ENCODE data around the gene RNU1-2. TPM values are rescaled to one million over a fixed set of nuclear protein-coding genes. Genes with fewer than 3 reads are reported as not detected.
"Not testable (repeated sequence)": the region's sequence is repeated elsewhere in the genome, so short reads cannot be mapped to it uniquely, and the experiment has no call there.

RNU1-2 gene
- under 0.01 TPM in 2 replicates for total RNA-seq (2014; rRNA removed; shearing (Covaris generic))

GRCh38 chr1:16895598-16896315, at the start of gene RNU1-2:
RNU1-2 (plus strand) TSS chr1:16895980.
- peak; percentile 97 for DNase-seq (ENCODE audit: low spot score)

DNA sequence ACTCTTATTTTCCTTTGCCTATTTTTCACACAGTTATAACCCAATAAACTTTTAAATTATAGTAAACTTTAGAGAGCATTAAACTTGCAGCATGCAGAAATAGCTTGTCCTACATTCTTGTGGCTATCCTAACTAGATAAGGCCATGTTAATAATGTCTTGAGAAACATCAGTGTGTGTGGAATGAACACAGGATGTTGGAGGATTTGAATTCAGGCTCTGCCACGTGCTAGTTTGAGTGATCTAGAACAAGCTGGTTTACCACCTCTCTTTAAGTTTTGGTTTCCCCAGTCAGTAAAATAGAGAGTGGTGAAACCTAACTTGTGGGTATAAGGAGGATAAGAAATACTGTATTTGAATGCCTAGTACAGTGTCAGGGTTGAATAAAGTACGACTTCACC, 39.6 kb upstream of the RNU1-2 start:
- DNase-seq (ENCODE audit: low spot score) = not testable (repeated sequence)

- DNase-seq (ENCODE audit: low spot score) = not testable (repeated sequence)
Measured at GRCh38 chr1:16859167-16860041, 36.4 kb upstream of the RNU1-2 start.

DNA sequence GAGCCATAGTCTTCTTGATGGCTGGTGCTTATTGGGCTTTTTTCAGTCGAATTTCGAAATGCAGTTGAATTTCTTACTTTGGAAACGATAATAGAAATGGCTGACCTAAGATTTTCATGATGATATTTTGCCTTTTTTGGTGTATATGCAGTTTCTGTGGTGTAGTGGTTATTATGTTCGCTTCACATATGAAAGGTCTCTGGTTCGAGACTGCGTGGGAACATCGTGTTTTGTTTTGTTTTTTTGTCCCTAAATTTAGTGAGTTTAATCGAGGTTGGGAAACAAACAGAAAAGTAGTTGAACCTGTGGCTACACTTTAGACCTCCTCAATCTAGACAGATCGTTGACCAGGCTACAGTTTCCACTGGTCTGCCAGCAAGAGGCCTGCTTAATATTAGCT, 35.7 kb upstream of the RNU1-2 start:
- not testable (repeated sequence) for DNase-seq (ENCODE audit: low spot score)

DNA sequence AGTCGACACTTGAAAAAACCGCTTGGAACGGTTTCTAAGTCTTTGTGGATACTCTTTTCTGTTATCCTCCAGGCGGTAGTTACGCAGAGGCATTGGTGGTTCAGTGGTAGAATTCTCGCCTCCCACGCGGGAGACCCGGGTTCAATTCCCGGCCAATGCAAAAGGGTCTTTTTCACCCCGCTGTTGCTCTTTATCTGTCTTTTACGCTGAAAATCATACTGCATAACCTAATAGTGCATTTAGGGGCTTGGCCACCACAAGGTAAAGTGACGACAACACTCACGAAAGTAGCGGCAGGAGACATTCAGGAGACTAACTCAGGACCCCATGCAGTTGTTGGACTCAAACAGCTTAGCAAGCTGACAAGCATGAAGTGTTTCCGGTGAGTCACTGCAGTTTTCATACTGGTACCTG, 33.9 kb upstream of the RNU1-2 start:
- peak; percentile 55 for DNase-seq (ENCODE audit: low spot score)

- DNase-seq (ENCODE audit: low spot score) = not testable (repeated sequence)
Measured at GRCh38 chr1:16862415-16862814, 33.4 kb upstream of the RNU1-2 start.

GRCh38 chr1:16863024-16863423, 32.8 kb upstream of the RNU1-2 start:
- DNase-seq (ENCODE audit: low spot score) = not testable (repeated sequence)

DNA sequence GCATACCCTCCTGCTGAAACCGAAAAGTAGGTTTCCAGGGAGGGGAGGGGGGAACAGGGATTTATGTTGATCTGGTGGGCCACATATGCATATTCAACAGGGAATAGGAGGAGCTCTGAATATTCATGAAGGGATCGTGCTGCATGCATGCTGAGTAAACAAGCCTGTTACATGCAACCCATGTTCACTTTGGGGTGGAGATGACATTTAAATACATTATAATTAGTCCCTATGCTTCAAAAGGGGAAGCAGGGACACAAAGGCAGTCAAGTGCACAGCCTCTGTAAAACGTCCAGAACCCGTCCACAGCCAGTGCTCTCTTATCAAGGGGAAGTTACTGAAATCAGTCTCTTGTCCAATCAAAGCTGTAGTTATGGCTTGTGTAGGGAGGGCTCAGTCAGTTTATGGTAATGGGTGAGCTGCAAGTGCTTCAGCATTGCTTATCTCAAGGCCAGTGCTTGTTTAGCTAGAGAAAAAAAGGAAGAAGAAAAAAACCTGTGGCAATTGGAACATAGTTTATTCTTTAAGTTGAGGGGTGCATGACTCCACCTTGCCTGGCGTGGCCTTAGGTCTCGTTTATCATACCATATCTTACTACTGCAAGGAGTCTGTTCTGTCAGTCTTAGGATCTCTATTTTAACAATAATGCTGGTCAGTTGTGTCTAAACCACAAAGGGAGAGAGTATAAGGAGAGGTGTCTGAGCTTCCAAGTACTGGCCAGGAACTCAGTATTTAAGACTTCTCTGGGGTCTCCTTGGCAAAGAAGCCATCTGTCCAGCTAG, 28.7 kb upstream of the RNU1-2 start:
- DNase-seq (ENCODE audit: low spot score) = not testable (repeated sequence)

- not testable (repeated sequence) for DNase-seq (ENCODE audit: low spot score)
Measured at GRCh38 chr1:16868787-16869186, 27.0 kb upstream of the RNU1-2 start.

GRCh38 chr1:16869996-16870395, 25.8 kb upstream of the RNU1-2 start:
- DNase-seq (ENCODE audit: low spot score) = not testable (repeated sequence)

DNA sequence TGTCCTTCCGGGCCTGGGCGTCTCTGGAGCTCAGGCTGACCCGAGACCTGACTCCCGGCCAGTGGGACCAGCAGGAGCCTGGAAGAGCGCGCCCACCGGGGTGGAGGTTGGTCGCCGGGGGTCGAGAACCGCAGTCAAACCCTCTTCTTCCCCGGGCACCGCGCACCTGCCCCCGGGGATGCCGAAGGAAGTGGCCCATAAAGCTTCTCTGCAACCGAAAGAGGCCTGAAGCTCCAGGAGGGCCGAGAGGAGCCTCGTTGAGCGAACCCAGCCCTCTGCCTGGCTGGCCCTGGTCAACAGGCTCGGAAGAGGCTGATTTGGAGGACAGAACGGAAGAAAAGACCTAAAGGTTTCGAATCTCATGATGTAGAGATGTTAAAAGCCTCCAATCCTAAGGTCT, 24.6 kb upstream of the RNU1-2 start:
- not testable (repeated sequence) for DNase-seq (ENCODE audit: low spot score)

DNA sequence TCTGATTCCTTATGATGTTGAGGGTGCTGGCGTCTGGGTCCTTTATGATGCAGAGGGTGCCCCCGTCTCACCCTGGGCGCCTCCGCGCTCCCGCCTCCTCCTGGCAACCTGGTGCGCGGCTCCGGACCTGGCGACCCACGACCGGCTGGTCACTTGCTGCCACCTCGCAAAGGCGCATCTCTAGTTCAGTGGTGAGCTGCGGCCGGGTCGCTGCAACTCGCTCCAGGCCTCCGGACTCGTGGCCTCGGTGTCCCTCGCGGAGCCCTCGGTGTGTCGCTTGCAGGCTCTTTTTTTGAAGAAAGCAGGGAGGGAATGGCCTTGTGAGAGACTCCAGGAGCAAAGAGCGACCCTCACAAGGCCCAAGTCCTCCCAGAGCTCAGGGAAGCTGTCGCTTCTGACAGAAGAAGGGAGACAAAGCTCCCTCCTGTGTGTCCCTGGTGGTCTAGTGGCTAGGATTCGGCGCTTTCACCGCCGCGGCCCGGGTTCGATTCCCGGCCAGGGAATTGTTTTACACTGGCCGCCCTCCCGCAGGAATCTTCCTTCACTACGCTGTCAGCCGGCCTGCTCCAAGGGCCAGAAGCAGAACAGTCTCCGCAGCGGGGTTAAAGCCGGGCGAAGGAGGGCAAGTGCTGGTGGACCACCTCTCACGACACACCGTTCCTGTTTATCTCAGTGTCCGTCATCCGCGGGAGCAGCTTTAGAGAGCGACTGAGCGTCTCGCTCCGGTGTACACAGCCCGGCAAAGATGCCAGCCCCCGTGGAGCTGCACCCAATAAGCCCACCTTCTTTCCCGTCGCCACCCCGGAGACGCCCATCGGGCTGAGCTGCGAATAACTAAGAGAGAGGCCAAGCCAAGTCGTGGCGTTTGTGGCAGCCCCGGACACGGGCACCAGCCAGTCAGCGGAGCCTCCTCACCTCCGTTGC, 23.4 kb upstream of the RNU1-2 start:
- peak; percentile 63 for DNase-seq (ENCODE audit: low spot score)

GRCh38 chr1:16873076-16873879, 22.5 kb upstream of the RNU1-2 start:
- peak; percentile 43 for DNase-seq (ENCODE audit: low spot score)

- DNase-seq (ENCODE audit: low spot score) = not testable (repeated sequence)
Measured at GRCh38 chr1:16874968-16875765, 20.6 kb upstream of the RNU1-2 start.

- not testable (repeated sequence) for DNase-seq (ENCODE audit: low spot score)
Measured at GRCh38 chr1:16881742-16882141, 14.0 kb upstream of the RNU1-2 start.

DNA sequence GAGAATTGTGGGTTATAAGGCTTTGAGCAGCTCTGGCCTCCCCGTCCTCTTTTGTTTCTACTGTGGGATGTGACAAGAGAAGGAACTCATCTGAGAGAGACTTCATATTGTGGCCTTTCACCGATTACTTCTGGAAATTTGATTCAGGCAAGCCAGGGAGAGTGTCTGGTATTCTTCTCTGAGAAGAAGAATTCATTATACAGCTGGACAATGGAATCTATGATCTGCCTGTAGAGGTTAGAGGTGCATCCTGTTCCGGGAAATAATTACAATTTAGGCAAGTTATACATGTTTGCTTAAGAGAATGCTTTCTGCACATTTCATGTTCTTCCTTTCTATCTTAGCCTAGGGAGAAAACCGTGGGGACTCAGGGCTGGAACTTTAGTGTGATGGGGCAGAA, 12.8 kb upstream of the RNU1-2 start:
- no peak for DNase-seq (ENCODE audit: low spot score)

GRCh38 chr1:16884487-16884886, 11.3 kb upstream of the RNU1-2 start:
- DNase-seq (ENCODE audit: low spot score) = not testable (repeated sequence)

- no peak for DNase-seq (ENCODE audit: low spot score)
Measured at GRCh38 chr1:16886860-16887605, 8.7 kb upstream of the RNU1-2 start.
